IMR-90 (cell line): ENCODE results near the gene LYPD6. TPM values are rescaled to one million over a fixed set of nuclear protein-coding genes. Genes with fewer than 3 reads are reported as not detected.

Experiments
- ATAC-seq: fragments of 200-7000 bp; cut with Tn5 transposase; 2 replicates; pipeline ENCODE4 v1.9.1; 2020; ENCODE audit warnings: low read depth, mild to moderate bottlenecking, moderate library complexity
- BruUV-seq: library from RNA; stranded (reverse); fragments of 400-500 nt; replicated peaks from 2 replicates; lab custom pipeline; 2021; lab: Mats Ljungman, UMichigan
- CTCF ChIA-PET: fragments of 300-600 bp; formaldehyde crosslinking; extraction: SDS; loops from one replicate; lab custom pipeline; 2021; ENCODE audit warnings: antibody characterized with exemption; lab: Yijun Ruan, JAX
- POLR2A ChIA-PET: fragments of 300-600 bp; sonication (Branson Sonifier 250); formaldehyde crosslinking; loops from one replicate; lab custom pipeline; 2022; ENCODE audit warnings: antibody characterized with exemption; ENCODE audit not compliant: unreplicated experiment; lab: Charles Lee
- DNase-seq: peaks from one replicate; pipeline ENCODE4 v3.0.0; 2013
- H2AFZ ChIP-seq: replicated peaks from 2 replicates; pipeline ENCODE3; 2013; ENCODE audit warnings: low read length, mild to moderate bottlenecking; ENCODE audit not compliant: poor library complexity
- H2AK5ac ChIP-seq: 2 replicates; pipeline ENCODE4 v1.6.1; 2013; ENCODE audit warnings: low read depth, low read length, inconsistent platforms
- H2AK9ac ChIP-seq: replicated peaks from 2 replicates; pipeline ENCODE3; 2013; ENCODE audit warnings: mild to moderate bottlenecking, low read depth, low read length, moderate library complexity; ENCODE audit not compliant: poor library complexity
- H2BK120ac ChIP-seq: 2 replicates; pipeline ENCODE4 v1.6.1; 2013; ENCODE audit warnings: low read depth, low read length, inconsistent platforms
- H2BK15ac ChIP-seq: 3 replicates; pipeline ENCODE4 v1.6.1; 2013; ENCODE audit warnings: low read depth, low read length, inconsistent platforms
- H2BK20ac ChIP-seq: 2 replicates; pipeline ENCODE4 v1.6.1; 2013; ENCODE audit warnings: low read depth, mild to moderate bottlenecking, inconsistent platforms, low read length, moderate library complexity
- H2BK5ac ChIP-seq: 2 replicates; pipeline ENCODE4 v1.6.1; 2013; ENCODE audit warnings: mild to moderate bottlenecking, low read depth, low read length, inconsistent platforms; ENCODE audit not compliant: poor library complexity, severe bottlenecking
- H3K14ac ChIP-seq: replicated peaks from 2 replicates; pipeline ENCODE4 v1.6.1; 2013; ENCODE audit warnings: low read depth, low read length, inconsistent platforms
- H3K18ac ChIP-seq: 2 replicates; pipeline ENCODE4 v1.6.1; 2013; ENCODE audit warnings: low read depth, low read length, control low read depth
- H3K23ac ChIP-seq: 2 replicates; pipeline ENCODE4 v1.6.1; 2013; ENCODE audit warnings: low read depth, low read length, inconsistent platforms
- H3K27ac ChIP-seq: 2 replicates; pipeline ENCODE4 v1.5.1; 2013; ENCODE audit warnings: mild to moderate bottlenecking, control low read depth, low read length; ENCODE audit not compliant: insufficient read depth
- H3K27me3 ChIP-seq: 2 replicates; pipeline ENCODE4 v1.6.1; 2013; ENCODE audit warnings: low read length; ENCODE audit not compliant: control insufficient read depth, insufficient read depth
- H3K36me3 ChIP-seq: 2 replicates; pipeline ENCODE4 v1.6.1; 2013; ENCODE audit warnings: low read length, mixed read lengths; ENCODE audit not compliant: control insufficient read depth, insufficient read depth
- H3K4ac ChIP-seq: 2 replicates; pipeline ENCODE4 v1.6.1; 2013; ENCODE audit warnings: low read depth, low read length, inconsistent platforms
- H3K4me1 ChIP-seq: 2 replicates; pipeline ENCODE4 v1.6.1; 2013; ENCODE audit warnings: low read length, mixed read lengths; ENCODE audit not compliant: control insufficient read depth, insufficient read depth
- H3K4me2 ChIP-seq: 2 replicates; pipeline ENCODE4 v1.6.1; 2013; ENCODE audit warnings: low read depth, mild to moderate bottlenecking, control low read depth, low read length, moderate library complexity
- H3K4me3 ChIP-seq: 2 replicates; pipeline ENCODE4 v1.5.1; 2013; ENCODE audit warnings: low read depth, mild to moderate bottlenecking, control low read depth, low read length, moderate library complexity; ENCODE audit not compliant: insufficient read depth
- H3K56ac ChIP-seq: 2 replicates; pipeline ENCODE4 v1.6.1; 2013; ENCODE audit warnings: low read length, inconsistent platforms; ENCODE audit not compliant: insufficient read depth; ENCODE audit errors: extremely low read depth
- H3K79me1 ChIP-seq, 2 experiments: 2 replicates each; pipeline ENCODE4 v1.6.1; 2013; ENCODE audit warnings: low read length in 2 of 2, inconsistent platforms in 1 of 2, low read depth in 1 of 2
- H3K9ac ChIP-seq: 2 replicates; pipeline ENCODE4 v1.6.1; 2013; ENCODE audit warnings: low read depth, low read length, control low read depth
- H3K9me1 ChIP-seq: 2 replicates; pipeline ENCODE4 v1.6.1; 2013; ENCODE audit warnings: low read length, inconsistent platforms; ENCODE audit not compliant: insufficient read depth
- H3K9me3 ChIP-seq: 2 replicates; pipeline ENCODE4 v1.6.1; 2013; ENCODE audit warnings: low read length; ENCODE audit not compliant: control insufficient read depth, insufficient read depth
- H4K20me1 ChIP-seq: 2 replicates; pipeline ENCODE4 v1.6.1; 2013; ENCODE audit warnings: low read length, inconsistent platforms; ENCODE audit not compliant: insufficient read depth
- H4K5ac ChIP-seq: 2 replicates; pipeline ENCODE4 v1.6.1; 2013; ENCODE audit warnings: mild to moderate bottlenecking, low read depth, low read length, control low read depth
- H4K8ac ChIP-seq, 2 experiments: 2 replicates each; pipeline ENCODE4 v1.6.1; 2013; ENCODE audit warnings: low read depth in 2 of 2, low read length in 2 of 2, control low read depth in 1 of 2, inconsistent platforms in 1 of 2
- H4K91ac ChIP-seq: 2 replicates; pipeline ENCODE4 v1.6.1; 2013; ENCODE audit warnings: low read depth, low read length, inconsistent platforms; ENCODE audit not compliant: insufficient read depth
- BHLHE40 ChIP-seq: fragments of 150-350 bp; IDR thresholded peaks from 2 replicates; pipeline ENCODE4 v1.6.1; 2016; ENCODE audit warnings: mild to moderate bottlenecking, low read depth, low read length
- CEBPB ChIP-seq: IDR thresholded peaks from 2 replicates; pipeline ENCODE4 v1.6.1; 2012; ENCODE audit warnings: low read depth, low read length, improper control_type of control experiment
- CTCF ChIP-seq: conservative IDR thresholded peaks from 2 replicates; pipeline ENCODE4 v1.5.1; 2012; ENCODE audit warnings: mild to moderate bottlenecking, low read depth, low read length, improper control_type of control experiment
- MAFK ChIP-seq: IDR thresholded peaks from 2 replicates; pipeline ENCODE4 v1.6.1; 2012; ENCODE audit warnings: low read depth, low read length, improper control_type of control experiment
- WGBS, 2 experiments: methylation state at CpG; one replicate each; pipeline versions ENCODE4 v1.1.5 to v1.1.7; 2013; ENCODE audit warnings: missing lambda C conversion rate in 2 of 2; ENCODE audit not compliant: insufficient read length in 1 of 2; ENCODE audit errors: extremely low coverage in 2 of 2; 5-methylcytosine and 5-hydroxymethylcytosine counted together
- dilution Hi-C: fragments of 300-500 bp; cut with HindIII; formaldehyde crosslinking; loops from one replicate; pipeline ENCODE4 v1.14.3; 2018; ENCODE audit warnings: low sequenced_read_pairs; ENCODE audit not compliant: unreplicated experiment
- in situ Hi-C: fragments of 300-500 bp; cut with MboI; formaldehyde crosslinking; loops from 3 replicates; pipeline ENCODE4 v1.14.3; 2019; ENCODE audit warnings: low sequenced_read_pairs, inconsistent platforms, mixed read lengths
- intact Hi-C: fragments of 100-400 bp; cut with micrococcal nuclease; formaldehyde crosslinking; loops from 2 replicates; pipeline ENCODE4 v1.10.0; 2022
- polyA plus RNA-seq, 3 experiments: library from polyadenylated mRNA; depleted of rRNA; stranded (reverse); fragments of >200 nt; gene quantifications; 2 replicates each; pipeline ENCODE4 v1.2.3, GENCODE V29; 2012; ENCODE audit warnings: low replicate concordance in 1 of 3
- total RNA-seq: library from RNA; depleted of rRNA; stranded (reverse); fragments of >200 nt; gene quantifications from 2 replicates; pipeline ENCODE4 v1.2.3, GENCODE V29; 2012

Gene LYPD6
- total and polyA plus RNA-seq, 2 of the 4 experiments (the other 2 are of a cell fraction): 0.87 to 0.90 TPM

- Histone ChIP-seq H4K20me1 (no peaks in the 10 kb centered on the region), H3K4me1 (no peaks in the 10 kb centered on the region), H4K8ac (no peak overlapping the region), H3K14ac (no peak overlapping the region), H2BK15ac (no peak overlapping the region), H2AFZ (no peak overlapping the region), H3K4me2 (no peak overlapping the region), H3K4me3 (no peak overlapping the region), H3K56ac (no peak overlapping the region), H3K9me3 (no peaks in the 10 kb centered on the region), H3K9ac (no peak overlapping the region), H3K18ac (no peak overlapping the region), H2BK120ac (no peak overlapping the region), H2BK20ac (no peak overlapping the region), H3K23ac (no peak overlapping the region), H3K27ac (no peak overlapping the region), H2AK9ac (no peak overlapping the region), H2AK5ac (no peak overlapping the region), H3K36me3 (no peaks in the 10 kb centered on the region), H3K27me3 (no peaks in the 10 kb centered on the region), H4K91ac (no peak overlapping the region), H3K4ac (no peak overlapping the region), H3K79me1 (no peaks in the 10 kb centered on the region), H3K9me1 (no peaks in the 10 kb centered on the region), H2BK5ac (no peak overlapping the region), H4K5ac (no peak overlapping the region)
- intact Hi-C loops: no loop called here
- no peak for TF ChIP-seq BHLHE40
- no peak for TF ChIP-seq CEBPB
- no peak for TF ChIP-seq MAFK
- no peak for TF ChIP-seq CTCF
- no TSS peak for BruUV-seq
- ATAC-seq: no peak
- dilution Hi-C loops: no loop called here
- in situ Hi-C loops: no loop called here
- ChIA-PET CTCF (no interaction called here), POLR2A (no interaction called here)
- DNase-seq: no peak
- no CpG with 5 or more reads among the region's 2 CpGs for WGBS, 2 experiments
These were observed 8.9 kb downstream of the LYPD6 start for GRCh38 chr2:149339324-149339723.
